Lower leg skin (tissue), 3 donors: ENCODE data around the gene NEDD4L.

Source experiments
- POLR2A ChIP-seq, 2 donors: fragments of 450-650 bp; IDR thresholded peaks; one replicate each; pipeline ENCODE4 v1.6.1; 2016 to 2017; ENCODE audit warnings: antibody characterized with exemption in 2 of 2, mild to moderate bottlenecking in 1 of 2, moderate library complexity in 1 of 2
- TF ChIP-seq, protein P1 (sequence below), 3 donors: fragments of 450-650 bp; IDR thresholded peaks; one replicate each; pipeline ENCODE4 v1.5.1; 2016; ENCODE audit warnings: antibody characterized with exemption in 3 of 3, mild to moderate bottlenecking in 3 of 3, moderate library complexity in 2 of 3

DNA sequence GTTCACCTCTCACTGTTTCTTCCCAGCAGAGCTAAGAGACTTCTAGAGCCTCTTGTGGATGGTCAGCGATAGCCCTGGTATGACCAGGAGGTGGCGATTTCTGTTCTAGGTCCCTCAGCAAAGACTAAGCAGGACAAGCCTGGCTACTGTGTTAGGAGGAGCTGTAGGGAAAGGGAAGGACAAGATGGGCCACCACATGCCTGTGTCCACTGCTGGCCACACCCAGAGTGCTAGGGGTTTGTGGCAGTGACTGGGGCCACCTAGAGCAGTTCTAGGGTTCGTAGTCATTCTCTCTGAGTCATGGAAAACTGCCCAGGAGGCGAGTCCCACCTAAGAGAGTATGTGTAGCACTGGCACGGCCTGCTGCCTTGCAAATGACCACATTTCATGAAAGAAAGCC, 405.4 kb downstream of the NEDD4L start:
- TF ChIP-seq POLR2A (IDR thresholded peaks at IDR 0.05), result no peak
- TF ChIP-seq, protein P1, sequence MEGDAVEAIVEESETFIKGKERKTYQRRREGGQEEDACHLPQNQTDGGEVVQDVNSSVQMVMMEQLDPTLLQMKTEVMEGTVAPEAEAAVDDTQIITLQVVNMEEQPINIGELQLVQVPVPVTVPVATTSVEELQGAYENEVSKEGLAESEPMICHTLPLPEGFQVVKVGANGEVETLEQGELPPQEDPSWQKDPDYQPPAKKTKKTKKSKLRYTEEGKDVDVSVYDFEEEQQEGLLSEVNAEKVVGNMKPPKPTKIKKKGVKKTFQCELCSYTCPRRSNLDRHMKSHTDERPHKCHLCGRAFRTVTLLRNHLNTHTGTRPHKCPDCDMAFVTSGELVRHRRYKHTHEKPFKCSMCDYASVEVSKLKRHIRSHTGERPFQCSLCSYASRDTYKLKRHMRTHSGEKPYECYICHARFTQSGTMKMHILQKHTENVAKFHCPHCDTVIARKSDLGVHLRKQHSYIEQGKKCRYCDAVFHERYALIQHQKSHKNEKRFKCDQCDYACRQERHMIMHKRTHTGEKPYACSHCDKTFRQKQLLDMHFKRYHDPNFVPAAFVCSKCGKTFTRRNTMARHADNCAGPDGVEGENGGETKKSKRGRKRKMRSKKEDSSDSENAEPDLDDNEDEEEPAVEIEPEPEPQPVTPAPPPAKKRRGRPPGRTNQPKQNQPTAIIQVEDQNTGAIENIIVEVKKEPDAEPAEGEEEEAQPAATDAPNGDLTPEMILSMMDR (IDR thresholded peaks at IDR 0.05), result no peak
